ENCODE measurements around the gene TAAR6. TPM values are rescaled to one million over a fixed set of nuclear protein-coding genes. Genes with fewer than 3 reads are reported as not detected.

TAAR6 gene
- total and polyA plus RNA-seq, 2 of the 8 experiments (the other 6 are each of a cell fraction or from before 2014, with no cell fraction given) = 0.06 TPM; not detected in 1

DNA sequence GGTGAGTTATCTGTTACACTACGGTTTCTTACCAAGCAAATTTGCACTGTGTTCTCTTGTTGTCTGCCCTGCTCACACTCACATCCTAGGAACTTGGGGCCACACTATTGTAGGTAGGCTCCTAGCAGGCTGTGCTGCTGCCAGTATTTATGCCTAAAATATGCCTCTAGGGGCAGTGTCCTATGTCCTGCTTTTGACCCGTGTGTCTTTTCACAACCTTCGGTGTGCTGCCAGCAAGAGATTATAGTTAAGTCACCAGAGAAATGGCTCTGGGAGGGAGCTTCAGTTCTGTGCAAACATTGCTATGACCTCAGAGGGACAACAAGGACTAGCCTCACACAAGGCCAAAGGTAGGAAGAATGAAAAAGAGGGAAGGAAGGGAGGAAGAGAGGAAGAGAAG is 28.4 kb downstream of the TAAR6 start:
- Histone ChIP-seq H4K20me1 (replicated peaks in 1 of 2; ENCODE audit: control insufficient read depth in 1 of 2, insufficient read depth in 2 of 2, low read length in 2 of 2) (no peaks in the 10 kb centered on the region), H2BK5ac (ENCODE audit: low read depth, low read length) (no peak overlapping the region), H3K56ac (replicated peaks; ENCODE audit: insufficient read length, low read depth, low read length) (no peak overlapping the region), H3K4me1 (replicated peaks in 1 of 4; ENCODE audit: control insufficient read depth in 3 of 4, insufficient read depth in 4 of 4, low read length in 3 of 4) (no peaks in the 10 kb centered on the region), H4K5ac (ENCODE audit: insufficient read length, low read depth, low read length) (no peak overlapping the region), H4K91ac (replicated peaks; ENCODE audit: insufficient read length, low read length) (no peak overlapping the region), H3K14ac (ENCODE audit: insufficient read length) (no peak overlapping the region), H2BK15ac (ENCODE audit: low read length) (no peak overlapping the region), H3K23me2 (ENCODE audit: low read depth, low read length) (peaks cover 3% of the 10 kb centered on the region; the same call in 1 of the 2 replicates), H3K9ac (replicated peaks in 1 of 4; ENCODE audit: extremely low read depth in 1 of 4, low read depth in 3 of 4, low read length in 3 of 4) (no peak overlapping the region), H3K4me2 (ENCODE audit: insufficient read depth in 1 of 2, low read depth in 2 of 2, low read length in 2 of 2) (no peak overlapping the region), H2BK12ac (ENCODE audit: low read depth, low read length) (no peak overlapping the region), H3K27ac (ENCODE audit: low read depth, low read length) (no peak overlapping the region), H2AFZ (ENCODE audit: low read length) (peak overlapping the region; percentile 95), H3K18ac (ENCODE audit: extremely low read depth, low read length) (no peak overlapping the region), H4K8ac (ENCODE audit: extremely low read depth, insufficient read depth, low read length) (no peak overlapping the region), H3K27me3 (replicated peaks in 1 of 4; ENCODE audit: control insufficient read depth in 3 of 4, extremely low read depth in 1 of 4, insufficient read depth in 3 of 4, low read length in 3 of 4) (no peaks in the 10 kb centered on the region), H3K23ac (ENCODE audit: insufficient read length) (no peak overlapping the region), H3K79me2 (ENCODE audit: control insufficient read depth in 1 of 2, insufficient read depth in 2 of 2, low read length in 2 of 2) (no peaks in the 10 kb centered on the region), H2BK120ac (replicated peaks; ENCODE audit: low read depth, low read length) (no peak overlapping the region), H3K9me3 (ENCODE audit: insufficient read depth in 2 of 2, low read depth in 1 of 2, low read length in 1 of 2) (no peaks in the 10 kb centered on the region), H2AK5ac (ENCODE audit: low read depth, low read length) (no peak overlapping the region), H3K36me3 (ENCODE audit: control insufficient read depth in 2 of 4, insufficient read depth in 4 of 4, low read length in 3 of 4) (no peaks in the 10 kb centered on the region), H3K4me3 (ENCODE audit: extremely low read depth in 1 of 4, insufficient read depth in 2 of 4, low read depth in 3 of 4, low read length in 4 of 4) (no peak overlapping the region), H2BK20ac (ENCODE audit: low read length) (no peak overlapping the region), H3K79me1 (ENCODE audit: low read depth, low read length) (no peaks in the 10 kb centered on the region), H3K4ac (replicated peaks; ENCODE audit: insufficient read length, low read depth, low read length) (no peak overlapping the region)
- DNase-seq (ENCODE audit: low read depth in 1 of 2, low spot score in 2 of 2) (no peak), FAIRE-seq (no peak)
- 62% methylated on average over 3 of the region's 3 CpGs; no CpG with 5 or more reads in 1 of the 2 experiments for WGBS, 2 experiments (ENCODE audit: extremely low coverage in 1 of 2, insufficient coverage in 1 of 2, insufficient read length in 1 of 2, insufficient replicate concordance in 2 of 2, low coverage in 1 of 2, low lambda C conversion rate in 2 of 2, missing lambda C conversion rate in 1 of 2)
- ChIA-PET CTCF (ENCODE audit: partially characterized antibody) (interaction anchor here (0.6 to 2.8 kb wide), 29 partner anchors 9 to 1105 kb away, joined by 3 to 15 read pairs (median 4); partner anchors contain the start of gene TAAR1), POLR2A (ENCODE audit: partially characterized antibody) (no interaction called here)
- TF ChIP-seq, protein P1, sequence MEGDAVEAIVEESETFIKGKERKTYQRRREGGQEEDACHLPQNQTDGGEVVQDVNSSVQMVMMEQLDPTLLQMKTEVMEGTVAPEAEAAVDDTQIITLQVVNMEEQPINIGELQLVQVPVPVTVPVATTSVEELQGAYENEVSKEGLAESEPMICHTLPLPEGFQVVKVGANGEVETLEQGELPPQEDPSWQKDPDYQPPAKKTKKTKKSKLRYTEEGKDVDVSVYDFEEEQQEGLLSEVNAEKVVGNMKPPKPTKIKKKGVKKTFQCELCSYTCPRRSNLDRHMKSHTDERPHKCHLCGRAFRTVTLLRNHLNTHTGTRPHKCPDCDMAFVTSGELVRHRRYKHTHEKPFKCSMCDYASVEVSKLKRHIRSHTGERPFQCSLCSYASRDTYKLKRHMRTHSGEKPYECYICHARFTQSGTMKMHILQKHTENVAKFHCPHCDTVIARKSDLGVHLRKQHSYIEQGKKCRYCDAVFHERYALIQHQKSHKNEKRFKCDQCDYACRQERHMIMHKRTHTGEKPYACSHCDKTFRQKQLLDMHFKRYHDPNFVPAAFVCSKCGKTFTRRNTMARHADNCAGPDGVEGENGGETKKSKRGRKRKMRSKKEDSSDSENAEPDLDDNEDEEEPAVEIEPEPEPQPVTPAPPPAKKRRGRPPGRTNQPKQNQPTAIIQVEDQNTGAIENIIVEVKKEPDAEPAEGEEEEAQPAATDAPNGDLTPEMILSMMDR (IDR thresholded peaks at IDR 0.05; ENCODE audit: control extremely low read depth in 1 of 3, insufficient read depth in 1 of 3, low read depth in 1 of 3, low read length in 3 of 3) = peak; percentile 21 to 72 (median 49)
- no peak for TF ChIP-seq TAF1 (IDR thresholded peaks at IDR 0.05; ENCODE audit: low read depth, low read length)
- TF ChIP-seq, protein P2, sequence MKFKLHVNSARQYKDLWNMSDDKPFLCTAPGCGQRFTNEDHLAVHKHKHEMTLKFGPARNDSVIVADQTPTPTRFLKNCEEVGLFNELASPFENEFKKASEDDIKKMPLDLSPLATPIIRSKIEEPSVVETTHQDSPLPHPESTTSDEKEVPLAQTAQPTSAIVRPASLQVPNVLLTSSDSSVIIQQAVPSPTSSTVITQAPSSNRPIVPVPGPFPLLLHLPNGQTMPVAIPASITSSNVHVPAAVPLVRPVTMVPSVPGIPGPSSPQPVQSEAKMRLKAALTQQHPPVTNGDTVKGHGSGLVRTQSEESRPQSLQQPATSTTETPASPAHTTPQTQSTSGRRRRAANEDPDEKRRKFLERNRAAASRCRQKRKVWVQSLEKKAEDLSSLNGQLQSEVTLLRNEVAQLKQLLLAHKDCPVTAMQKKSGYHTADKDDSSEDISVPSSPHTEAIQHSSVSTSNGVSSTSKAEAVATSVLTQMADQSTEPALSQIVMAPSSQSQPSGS (IDR thresholded peaks at IDR 0.05; ENCODE audit: low read length) = no peak
- peak; percentile 32 to 35 for TF ChIP-seq RAD21 (IDR thresholded peaks at IDR 0.05 in 1 of 2, conservative IDR thresholded peaks at IDR 0.05 in 1 of 2; ENCODE audit: low read depth in 2 of 2, low read length in 2 of 2)
- no peak for TF ChIP-seq EZH2 (IDR thresholded peaks at IDR 0.05; ENCODE audit: low read depth, low read length, severe bottlenecking)
- no peak for TF ChIP-seq BCL11A (IDR thresholded peaks at IDR 0.05; ENCODE audit: low read depth in 2 of 2, low read length in 2 of 2)
